ENCODE measurements around the gene INS.
"Not testable (repeated sequence)": the region's sequence is repeated elsewhere in the genome, so short reads cannot be mapped to it uniquely, and the experiment has no call there.

The INS gene

DNA sequence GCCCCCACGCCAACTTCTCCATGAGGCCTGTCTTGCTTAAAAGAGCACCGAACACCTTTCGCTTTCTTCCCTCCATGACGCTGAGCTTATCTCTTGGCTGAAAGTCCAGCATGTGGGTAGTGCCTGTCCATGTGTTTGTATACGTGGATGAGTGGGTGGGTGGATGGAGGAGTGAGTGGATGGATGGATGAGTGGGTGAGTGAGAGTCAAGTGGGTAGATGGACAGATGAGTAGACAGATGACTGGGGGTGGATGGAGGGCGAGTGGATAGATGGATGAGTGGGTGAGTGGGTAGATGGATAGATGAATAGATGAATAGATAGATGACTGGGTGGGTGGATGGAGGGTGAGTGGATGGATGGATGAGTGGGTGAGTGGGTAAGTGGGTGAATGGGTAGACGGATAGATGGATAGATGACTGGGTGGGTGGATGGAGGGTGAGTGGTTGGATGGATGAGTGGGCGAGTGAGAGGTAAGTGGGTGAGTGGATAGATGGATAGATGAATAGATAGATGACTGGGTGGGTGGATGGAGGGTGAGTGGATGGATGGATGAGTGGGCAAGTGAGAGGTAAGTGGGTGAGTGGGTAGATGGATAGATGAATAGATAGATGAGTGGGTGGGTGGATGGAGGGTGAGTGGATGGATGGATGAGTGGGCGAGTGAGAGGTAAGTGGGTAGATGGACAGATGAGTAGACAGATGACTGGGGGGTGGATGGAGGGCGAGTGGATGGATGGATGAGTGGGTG lies 36.1 kb downstream of the INS start:
- not testable (repeated sequence) for H3K4me3 ChIP-seq (ENCODE audit: low read depth in 1 of 2, low read length in 2 of 2); H3K9ac ChIP-seq (ENCODE audit: low read depth in 1 of 2, low read length in 2 of 2); H3K27ac ChIP-seq (ENCODE audit: low read depth, low read length); H3K4me1 ChIP-seq (ENCODE audit: control insufficient read depth in 1 of 2, insufficient read depth in 2 of 2, low read length in 2 of 2); H3K36me3 ChIP-seq (ENCODE audit: control insufficient read depth in 1 of 2, insufficient read depth in 2 of 2, low read length in 2 of 2); H3K9me3 ChIP-seq (ENCODE audit: control insufficient read depth in 1 of 2, low read length in 2 of 2)
- H3K27me3 ChIP-seq (ENCODE audit: control insufficient read depth in 1 of 2, insufficient read depth in 2 of 2, low read length in 2 of 2): peaks cover 8 to 10% of the 10 kb centered on the region in 2 donors

DNA sequence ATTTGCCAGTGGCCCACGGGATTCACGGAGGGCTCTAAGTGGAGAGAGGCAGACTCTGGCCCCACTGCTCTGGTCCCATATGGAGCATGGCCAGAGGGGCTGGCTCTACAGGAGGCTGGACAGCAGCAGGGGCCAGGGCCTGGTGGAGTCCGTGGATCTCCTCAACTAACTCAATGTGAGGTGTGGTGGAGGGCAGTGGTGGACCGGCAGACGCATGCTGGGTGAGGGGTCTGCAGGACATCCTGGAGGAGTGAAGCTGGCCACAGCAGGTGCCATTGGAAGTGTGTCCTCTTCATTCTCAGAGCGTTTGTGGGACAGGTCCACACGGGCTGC lies 37.4 kb downstream of the INS start:
- Histone ChIP-seq H3K27me3 (ENCODE audit: control insufficient read depth in 1 of 2, insufficient read depth in 2 of 2, low read length in 2 of 2) (peaks cover 8 to 15% of the 10 kb centered on the region in 2 donors), H3K27ac (ENCODE audit: low read depth, low read length) (no peak overlapping the region), H3K9ac (ENCODE audit: low read depth in 1 of 2, low read length in 2 of 2) (no peak overlapping the region), H3K9me3 (ENCODE audit: control insufficient read depth in 1 of 2, low read length in 2 of 2) (no peaks in the 10 kb centered on the region), H3K4me3 (ENCODE audit: low read depth in 1 of 2, low read length in 2 of 2) (no peak overlapping the region), H3K4me1 (ENCODE audit: control insufficient read depth in 1 of 2, insufficient read depth in 2 of 2, low read length in 2 of 2) (no peaks in the 10 kb centered on the region), H3K36me3 (ENCODE audit: control insufficient read depth in 1 of 2, insufficient read depth in 2 of 2, low read length in 2 of 2) (no peaks in the 10 kb centered on the region)

DNA sequence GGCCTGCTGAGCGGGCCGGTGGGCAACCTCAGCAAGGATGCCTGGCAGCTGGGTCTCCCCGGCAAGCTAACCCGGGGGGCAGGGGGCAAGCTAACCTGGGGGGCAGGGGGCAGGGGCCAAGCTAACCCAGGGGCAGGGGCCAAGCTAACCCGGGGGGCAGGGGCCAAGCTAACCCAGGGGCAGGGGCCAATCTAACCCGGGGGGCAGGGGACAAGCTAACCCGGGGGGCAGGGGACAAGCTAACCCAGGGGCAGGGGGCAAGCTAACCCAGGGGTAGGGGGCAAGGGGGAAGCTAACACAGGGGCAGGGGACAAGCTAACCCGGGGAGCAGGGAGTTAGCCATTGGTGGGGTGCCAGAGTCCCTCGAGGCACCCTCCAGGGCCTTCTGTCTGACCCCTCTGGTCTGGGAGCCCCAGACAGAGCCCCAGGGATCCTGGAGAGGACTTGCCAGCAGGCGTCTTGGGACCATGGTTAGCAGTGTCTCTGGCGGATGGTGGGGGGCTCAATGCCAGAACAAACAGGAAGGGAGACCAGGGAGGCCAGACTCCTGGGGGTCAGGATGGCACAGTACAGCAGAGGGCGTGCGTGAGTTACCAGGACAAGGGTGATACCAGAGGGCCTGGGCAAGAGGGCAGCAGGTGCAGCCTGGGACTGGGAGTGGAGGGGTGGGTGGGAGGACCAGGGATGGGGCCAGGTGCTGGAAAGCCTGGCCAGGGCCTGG lies 37.9 kb downstream of the INS start:
- H3K9me3 ChIP-seq (ENCODE audit: control insufficient read depth in 1 of 2, low read length in 2 of 2): no peaks in the 10 kb centered on the region
- no peak overlapping the region for H3K27ac ChIP-seq (ENCODE audit: low read depth, low read length)
- no peaks in the 10 kb centered on the region for H3K36me3 ChIP-seq (ENCODE audit: control insufficient read depth in 1 of 2, insufficient read depth in 2 of 2, low read length in 2 of 2)
- no peak overlapping the region for H3K4me3 ChIP-seq (ENCODE audit: low read depth in 1 of 2, low read length in 2 of 2)
- peaks cover 8 to 17% of the 10 kb centered on the region in 2 donors for H3K27me3 ChIP-seq (ENCODE audit: control insufficient read depth in 1 of 2, insufficient read depth in 2 of 2, low read length in 2 of 2)
- H3K9ac ChIP-seq (ENCODE audit: low read depth in 1 of 2, low read length in 2 of 2): no peak overlapping the region
- no peaks in the 10 kb centered on the region for H3K4me1 ChIP-seq (ENCODE audit: control insufficient read depth in 1 of 2, insufficient read depth in 2 of 2, low read length in 2 of 2)

DNA sequence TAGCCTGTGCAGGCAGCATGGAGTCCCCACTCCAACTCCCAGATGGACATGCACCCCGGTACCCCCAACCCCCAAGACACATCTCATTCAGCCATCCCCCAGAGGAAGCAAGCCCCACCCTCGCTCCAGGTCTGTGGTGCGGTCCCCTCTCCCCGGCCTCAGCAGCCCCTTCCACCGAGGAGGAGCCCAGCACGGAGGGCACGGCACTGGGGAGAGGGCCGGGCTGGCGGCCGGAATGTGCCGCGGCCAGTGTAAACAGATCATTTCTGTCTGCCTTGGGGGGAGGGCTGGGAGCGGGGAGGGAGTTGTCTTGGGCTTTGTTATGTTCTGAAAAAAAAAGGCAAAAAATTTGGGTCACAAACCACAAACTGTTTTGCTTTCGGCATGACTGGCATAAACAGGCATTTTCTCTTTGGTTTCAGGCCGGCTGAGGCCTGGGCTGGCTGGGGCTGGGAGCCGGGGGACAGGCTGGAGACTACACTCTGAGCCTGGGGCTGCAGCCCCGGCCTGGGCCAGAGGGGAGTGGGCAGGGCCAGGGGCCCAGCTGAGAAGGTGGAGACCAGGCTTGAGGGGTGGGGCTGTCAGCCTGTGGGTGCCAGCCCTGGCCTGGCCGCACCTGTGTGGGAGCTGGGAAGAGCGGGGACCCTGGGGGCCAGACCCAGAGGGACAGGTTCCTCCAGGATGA lies 38.6 kb downstream of the INS start:
- no peak overlapping the region for H3K27ac ChIP-seq (ENCODE audit: low read depth, low read length)
- H3K9me3 ChIP-seq (ENCODE audit: control insufficient read depth in 1 of 2, low read length in 2 of 2): no peaks in the 10 kb centered on the region
- H3K36me3 ChIP-seq (ENCODE audit: control insufficient read depth in 1 of 2, insufficient read depth in 2 of 2, low read length in 2 of 2): no peaks in the 10 kb centered on the region
- no peak overlapping the region for H3K4me3 ChIP-seq (ENCODE audit: low read depth in 1 of 2, low read length in 2 of 2)
- H3K4me1 ChIP-seq (ENCODE audit: control insufficient read depth in 1 of 2, insufficient read depth in 2 of 2, low read length in 2 of 2): no peaks in the 10 kb centered on the region
- peaks cover 8 to 17% of the 10 kb centered on the region in 2 donors for H3K27me3 ChIP-seq (ENCODE audit: control insufficient read depth in 1 of 2, insufficient read depth in 2 of 2, low read length in 2 of 2)
- H3K9ac ChIP-seq (ENCODE audit: low read depth in 1 of 2, low read length in 2 of 2): no peak overlapping the region

DNA sequence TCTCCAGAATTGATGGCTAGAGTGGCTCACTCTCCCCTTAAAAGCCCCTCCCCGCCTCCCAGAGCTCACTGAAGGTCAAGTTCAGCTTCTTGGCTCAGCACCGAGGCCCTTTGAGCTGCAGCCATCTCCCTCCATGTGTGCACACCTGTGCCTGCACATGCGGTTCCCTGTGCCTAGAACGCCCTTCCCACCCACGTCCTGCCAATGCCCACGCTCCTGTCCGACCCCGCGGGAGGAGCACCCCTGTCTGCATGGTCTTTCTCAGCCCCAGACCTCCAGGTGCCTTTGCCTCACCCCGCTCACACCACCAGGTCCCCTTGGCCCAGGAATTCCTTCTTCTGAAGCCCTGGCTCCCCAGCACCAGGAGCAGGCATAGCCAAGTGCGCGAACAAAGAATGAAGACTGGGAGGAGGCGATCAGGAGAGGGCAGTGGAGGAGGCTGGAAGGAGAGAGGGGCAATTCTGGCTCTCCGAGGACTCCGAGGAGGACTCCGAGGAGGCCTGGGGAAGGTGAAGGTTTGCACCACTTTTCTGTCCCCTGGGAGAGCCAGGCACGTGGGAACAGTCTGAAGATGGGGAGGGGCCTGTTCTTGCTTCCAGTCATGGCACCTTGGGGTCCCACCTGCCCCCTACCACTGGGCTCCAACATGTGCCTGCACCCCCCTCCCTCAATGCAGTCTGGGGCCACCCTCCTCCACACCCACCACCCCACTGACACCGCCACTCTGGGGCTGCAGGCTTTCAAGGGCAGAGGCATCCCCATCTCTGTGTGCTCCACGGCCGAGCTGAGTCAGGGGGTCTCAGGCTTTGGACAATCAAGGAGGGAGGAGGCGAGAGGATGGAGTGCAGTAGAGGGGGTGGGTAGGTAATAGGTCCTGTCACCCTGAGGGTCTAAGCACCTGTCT lies 39.5 kb downstream of the INS start:
- Histone ChIP-seq H3K27ac (ENCODE audit: low read depth, low read length) (no peak overlapping the region), H3K9me3 (ENCODE audit: control insufficient read depth in 1 of 2, low read length in 2 of 2) (no peaks in the 10 kb centered on the region), H3K9ac (ENCODE audit: low read depth in 1 of 2, low read length in 2 of 2) (no peak overlapping the region), H3K4me1 (ENCODE audit: control insufficient read depth in 1 of 2, insufficient read depth in 2 of 2, low read length in 2 of 2) (no peaks in the 10 kb centered on the region), H3K4me3 (ENCODE audit: low read depth in 1 of 2, low read length in 2 of 2) (no peak overlapping the region), H3K36me3 (ENCODE audit: control insufficient read depth in 1 of 2, insufficient read depth in 2 of 2, low read length in 2 of 2) (no peaks in the 10 kb centered on the region), H3K27me3 (ENCODE audit: control insufficient read depth in 1 of 2, insufficient read depth in 2 of 2, low read length in 2 of 2) (peaks cover 8 to 17% of the 10 kb centered on the region in 2 donors)

DNA sequence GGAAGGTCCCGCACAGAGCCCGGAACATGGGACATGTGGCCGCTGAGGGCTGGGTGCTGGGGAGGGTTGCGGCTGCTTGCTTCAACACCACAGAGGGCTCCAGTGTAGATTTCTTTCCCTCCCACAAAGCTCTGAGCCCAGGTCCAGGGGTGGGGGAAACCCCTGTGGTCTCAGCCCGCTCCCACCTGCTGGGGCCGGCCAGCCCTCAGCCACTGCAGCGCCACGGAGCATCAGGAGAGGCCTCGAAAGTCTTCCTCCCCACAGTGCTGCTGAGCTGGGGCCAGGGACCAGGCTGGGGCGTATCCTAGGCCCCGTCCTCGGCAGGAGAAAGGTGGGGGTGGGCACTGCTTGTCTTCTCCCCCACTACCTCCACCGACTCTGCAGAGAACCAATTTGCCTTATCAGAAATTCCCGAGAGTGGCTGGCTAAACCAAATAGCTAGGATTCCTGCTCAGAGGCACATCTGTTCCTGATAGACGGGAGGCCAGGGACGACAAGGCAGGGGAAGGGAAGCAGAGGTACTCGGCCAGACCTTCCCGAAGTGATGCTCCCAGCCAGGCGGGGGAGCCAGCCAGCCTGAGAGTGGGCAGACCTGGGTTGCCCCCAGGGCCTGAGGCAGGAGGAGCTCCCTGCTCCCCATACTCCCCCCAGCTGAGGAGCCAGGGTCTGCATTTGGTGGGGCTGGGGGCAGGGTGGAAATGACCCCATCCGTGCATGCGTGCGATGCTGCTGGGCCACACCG lies 40.5 kb downstream of the INS start:
- Histone ChIP-seq H3K4me3 (ENCODE audit: low read depth in 1 of 2, low read length in 2 of 2) (no peak overlapping the region), H3K27me3 (ENCODE audit: control insufficient read depth in 1 of 2, insufficient read depth in 2 of 2, low read length in 2 of 2) (peaks cover 8 to 17% of the 10 kb centered on the region in 2 donors), H3K9me3 (ENCODE audit: control insufficient read depth in 1 of 2, low read length in 2 of 2) (no peaks in the 10 kb centered on the region), H3K36me3 (ENCODE audit: control insufficient read depth in 1 of 2, insufficient read depth in 2 of 2, low read length in 2 of 2) (no peaks in the 10 kb centered on the region), H3K9ac (ENCODE audit: low read depth in 1 of 2, low read length in 2 of 2) (no peak overlapping the region), H3K4me1 (ENCODE audit: control insufficient read depth in 1 of 2, insufficient read depth in 2 of 2, low read length in 2 of 2) (no peaks in the 10 kb centered on the region), H3K27ac (ENCODE audit: low read depth, low read length) (no peak overlapping the region)

DNA sequence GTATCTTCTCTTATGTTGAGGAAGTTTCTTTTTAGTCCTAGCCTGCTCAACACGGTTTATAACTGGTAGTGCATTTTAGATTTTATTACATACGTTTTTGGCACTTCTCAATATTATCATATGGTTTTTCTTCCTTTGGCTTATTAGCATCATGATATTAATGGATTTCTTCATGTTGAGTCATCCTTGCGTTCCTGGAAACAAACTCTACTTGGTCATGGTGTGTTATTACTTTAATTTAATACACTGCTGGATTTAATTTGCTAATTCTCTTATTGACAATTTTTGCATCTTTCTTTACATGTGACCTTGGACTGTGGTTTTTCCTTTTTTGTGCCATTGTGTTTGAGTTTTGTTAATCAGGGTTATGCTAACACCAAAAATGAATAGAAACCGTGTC lies 42.3 kb downstream of the INS start:
- Histone ChIP-seq H3K36me3 (ENCODE audit: control insufficient read depth in 1 of 2, insufficient read depth in 2 of 2, low read length in 2 of 2) (no peaks in the 10 kb centered on the region), H3K4me1 (ENCODE audit: control insufficient read depth in 1 of 2, insufficient read depth in 2 of 2, low read length in 2 of 2) (no peaks in the 10 kb centered on the region), H3K4me3 (ENCODE audit: low read depth in 1 of 2, low read length in 2 of 2) (no peak overlapping the region), H3K9ac (ENCODE audit: low read depth in 1 of 2, low read length in 2 of 2) (no peak overlapping the region), H3K27ac (ENCODE audit: low read depth, low read length) (no peak overlapping the region), H3K27me3 (ENCODE audit: control insufficient read depth in 1 of 2, insufficient read depth in 2 of 2, low read length in 2 of 2) (peaks cover 4 to 17% of the 10 kb centered on the region in 2 donors), H3K9me3 (ENCODE audit: control insufficient read depth in 1 of 2, low read length in 2 of 2) (no peaks in the 10 kb centered on the region)

GRCh38 chr11:2116680-2117079 lies 44.3 kb downstream of the INS start:
- no peaks in the 10 kb centered on the region for H3K4me1 ChIP-seq (ENCODE audit: control insufficient read depth in 1 of 2, insufficient read depth in 2 of 2, low read length in 2 of 2)
- peaks cover 4 to 12% of the 10 kb centered on the region in 2 donors for H3K27me3 ChIP-seq (ENCODE audit: control insufficient read depth in 1 of 2, insufficient read depth in 2 of 2, low read length in 2 of 2)
- H3K9ac ChIP-seq (ENCODE audit: low read depth in 1 of 2, low read length in 2 of 2): no peak overlapping the region
- no peak overlapping the region for H3K4me3 ChIP-seq (ENCODE audit: low read depth in 1 of 2, low read length in 2 of 2)
- H3K36me3 ChIP-seq (ENCODE audit: control insufficient read depth in 1 of 2, insufficient read depth in 2 of 2, low read length in 2 of 2): no peaks in the 10 kb centered on the region
- H3K27ac ChIP-seq (ENCODE audit: low read depth, low read length): no peak overlapping the region
- no peaks in the 10 kb centered on the region for H3K9me3 ChIP-seq (ENCODE audit: control insufficient read depth in 1 of 2, low read length in 2 of 2)

DNA sequence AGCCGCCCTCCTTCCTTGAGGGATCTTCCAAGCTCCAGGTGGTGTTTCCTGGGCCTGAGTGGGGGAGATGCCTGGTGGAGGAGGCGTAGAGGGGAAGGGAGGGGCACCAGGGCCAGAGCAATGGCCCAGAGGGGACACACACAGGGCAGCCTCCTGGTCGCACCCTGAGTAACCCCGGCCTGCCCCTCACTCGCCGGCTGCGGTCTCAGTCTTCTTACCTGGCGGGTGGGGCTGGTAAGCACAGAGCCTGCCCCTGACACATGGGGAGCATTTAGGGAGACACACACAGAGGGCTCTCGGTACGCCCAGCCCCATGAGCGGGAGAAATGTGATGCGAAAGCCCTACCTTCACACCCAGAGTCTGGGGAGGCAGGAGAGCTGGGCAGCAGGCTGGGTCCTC lies 45.7 kb downstream of the INS start:
- Histone ChIP-seq H3K36me3 (ENCODE audit: control insufficient read depth in 1 of 2, insufficient read depth in 2 of 2, low read length in 2 of 2) (no peaks in the 10 kb centered on the region), H3K4me3 (ENCODE audit: low read depth in 1 of 2, low read length in 2 of 2) (no peak overlapping the region), H3K9ac (ENCODE audit: low read depth in 1 of 2, low read length in 2 of 2) (no peak overlapping the region), H3K27me3 (ENCODE audit: control insufficient read depth in 1 of 2, insufficient read depth in 2 of 2, low read length in 2 of 2) (peaks cover 0 to 6% of the 10 kb centered on the region in 2 donors), H3K4me1 (ENCODE audit: control insufficient read depth in 1 of 2, insufficient read depth in 2 of 2, low read length in 2 of 2) (no peaks in the 10 kb centered on the region), H3K27ac (ENCODE audit: low read depth, low read length) (no peak overlapping the region), H3K9me3 (ENCODE audit: control insufficient read depth in 1 of 2, low read length in 2 of 2) (no peaks in the 10 kb centered on the region)

Measured in duodenal mucosa (tissue), 2 donors.